ENCODE data around the gene STK26.

- no peak for TF ChIP-seq CTCF (IDR thresholded peaks at IDR 0.05)
- no peak for TF ChIP-seq POLR2A (IDR thresholded peaks at IDR 0.05)
- no peak for TF ChIP-seq POLR2AphosphoS5 (IDR thresholded peaks at IDR 0.05)
Observed at GRCh38 chrX:131977619-131978018, 45.5 kb upstream of the STK26 start.
